Transverse colon (tissue), 3 donors: ENCODE results near the gene KIF1C.

ENCODE experiments used
- POLR2A ChIP-seq: fragments of 450-650 bp; IDR thresholded peaks from one replicate; pipeline ENCODE4 v1.6.1; 2016; ENCODE audit warnings: antibody characterized with exemption, mild to moderate bottlenecking, moderate library complexity
- TF ChIP-seq, protein P1 (sequence below), 5 experiments: fragments of 200-600 bp in 3 of 5; fragments of 450-650 bp in 2 of 5; sonication (generic) in 3 of 5; IDR thresholded peaks; 1 replicate in 2 of 5; 2 replicates in 3 of 5; pipeline ENCODE4 v1.5.1; 2016 to 2017; ENCODE audit warnings: antibody characterized with exemption in 5 of 5, inconsistent platforms in 3 of 5, mild to moderate bottlenecking in 2 of 5, moderate library complexity in 1 of 5

DNA sequence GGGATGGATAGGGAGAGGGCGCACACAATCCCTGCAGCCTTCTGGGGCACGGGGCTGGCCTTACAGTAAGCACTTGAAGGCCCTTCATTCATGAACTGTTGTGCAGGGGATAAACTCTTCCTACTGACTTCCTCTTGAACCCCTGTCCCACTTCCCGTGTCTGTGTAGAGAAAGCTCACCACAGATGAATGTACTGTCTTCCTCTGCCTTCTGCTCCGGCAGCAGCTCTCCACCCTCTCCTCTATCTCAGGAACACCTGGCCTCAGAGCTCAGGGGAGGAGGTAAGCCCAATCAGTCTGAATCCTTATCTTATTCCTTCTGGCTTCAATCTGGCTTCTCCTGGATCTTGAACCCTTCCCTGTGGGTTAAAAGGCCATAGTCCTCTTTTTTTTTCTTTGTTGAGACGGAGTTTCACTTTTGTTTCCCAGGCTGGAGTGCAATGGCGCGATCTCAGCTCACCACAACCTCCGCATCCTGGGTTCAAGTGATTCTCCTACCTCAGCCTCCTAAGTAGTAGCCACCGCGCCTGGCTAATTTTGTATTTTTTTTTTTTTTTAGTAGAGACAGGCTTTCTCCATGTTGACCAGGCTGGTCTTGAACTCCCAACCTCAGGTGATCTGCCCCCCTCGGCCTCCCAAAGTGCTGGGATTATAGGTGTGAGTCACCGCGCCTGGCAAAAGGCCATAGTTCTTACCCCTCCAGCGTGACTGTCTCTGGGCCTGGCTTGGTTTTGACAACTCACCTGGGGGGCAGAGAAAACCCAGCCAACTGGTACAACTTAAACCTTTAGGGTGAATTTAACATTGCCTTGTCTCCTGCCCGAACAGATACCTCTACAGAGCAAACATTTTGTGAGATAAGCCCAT, 44.6 kb downstream of the KIF1C start:
- TF ChIP-seq, protein P1, sequence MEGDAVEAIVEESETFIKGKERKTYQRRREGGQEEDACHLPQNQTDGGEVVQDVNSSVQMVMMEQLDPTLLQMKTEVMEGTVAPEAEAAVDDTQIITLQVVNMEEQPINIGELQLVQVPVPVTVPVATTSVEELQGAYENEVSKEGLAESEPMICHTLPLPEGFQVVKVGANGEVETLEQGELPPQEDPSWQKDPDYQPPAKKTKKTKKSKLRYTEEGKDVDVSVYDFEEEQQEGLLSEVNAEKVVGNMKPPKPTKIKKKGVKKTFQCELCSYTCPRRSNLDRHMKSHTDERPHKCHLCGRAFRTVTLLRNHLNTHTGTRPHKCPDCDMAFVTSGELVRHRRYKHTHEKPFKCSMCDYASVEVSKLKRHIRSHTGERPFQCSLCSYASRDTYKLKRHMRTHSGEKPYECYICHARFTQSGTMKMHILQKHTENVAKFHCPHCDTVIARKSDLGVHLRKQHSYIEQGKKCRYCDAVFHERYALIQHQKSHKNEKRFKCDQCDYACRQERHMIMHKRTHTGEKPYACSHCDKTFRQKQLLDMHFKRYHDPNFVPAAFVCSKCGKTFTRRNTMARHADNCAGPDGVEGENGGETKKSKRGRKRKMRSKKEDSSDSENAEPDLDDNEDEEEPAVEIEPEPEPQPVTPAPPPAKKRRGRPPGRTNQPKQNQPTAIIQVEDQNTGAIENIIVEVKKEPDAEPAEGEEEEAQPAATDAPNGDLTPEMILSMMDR (IDR thresholded peaks at IDR 0.05), result no peak
- no peak for TF ChIP-seq POLR2A
